ENCODE results near the gene PCSK4. TPM values are rescaled to one million over a fixed set of nuclear protein-coding genes. Genes with fewer than 3 reads are reported as not detected.

PCSK4 gene
- total and polyA plus RNA-seq, 2 of the 13 experiments (the other 11 are each of a cell fraction or from before 2014, with no cell fraction given): 2.0 to 2.7 TPM

DNA sequence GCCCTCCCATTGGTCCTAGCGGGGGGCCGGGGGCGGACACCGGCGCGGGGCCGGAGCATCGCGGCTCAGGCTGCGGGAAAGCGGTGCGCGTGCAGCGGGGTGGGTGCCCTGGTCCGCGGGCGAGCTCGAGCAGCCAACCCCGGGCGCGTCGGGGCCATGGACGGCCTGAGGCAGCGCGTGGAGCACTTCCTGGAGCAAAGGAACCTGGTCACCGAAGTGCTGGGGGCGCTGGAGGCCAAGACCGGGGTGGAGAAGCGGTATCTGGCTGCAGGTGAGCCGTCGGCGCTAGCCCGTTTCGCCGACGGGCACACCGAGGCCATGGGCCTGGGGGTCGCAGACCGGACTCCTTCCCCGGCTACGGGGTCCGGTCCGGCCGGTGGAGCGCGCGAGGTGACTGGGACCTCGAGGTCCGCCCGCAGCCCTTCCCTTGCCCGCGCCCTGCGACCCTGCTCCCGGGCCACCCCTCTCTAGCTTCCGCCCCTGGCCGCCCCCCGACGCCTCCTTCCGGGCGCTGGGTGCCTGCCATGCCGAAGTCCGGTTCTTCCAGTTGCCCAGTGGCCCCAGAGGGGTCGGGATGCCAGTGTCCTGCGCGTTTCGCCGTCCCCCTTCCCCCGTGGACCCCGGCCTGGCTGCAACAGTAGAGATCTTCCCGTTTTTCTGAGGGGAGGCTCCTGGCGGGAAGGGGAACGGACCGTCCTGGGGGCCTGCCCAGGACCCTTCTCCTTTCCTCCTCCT lies 1.1 kb upstream of the PCSK4 start, which contains the start of gene REEP6 (continued):
- TF ChIP-seq ZNF557 (CRISPR knock-in tag; IDR thresholded peaks at IDR 0.05) (no peak), ZNF562 (CRISPR knock-in tag; IDR thresholded peaks at IDR 0.05; ENCODE audit: borderline replicate concordance) (no peak), FOXK1 (CRISPR knock-in tag; IDR thresholded peaks at IDR 0.05; ENCODE audit: borderline replicate concordance, low read depth) (no peak), KAT2B (IDR thresholded peaks at IDR 0.05; ENCODE audit: borderline replicate concordance, low read depth, low read length) (no peak), PRPF4 (IDR thresholded peaks at IDR 0.05; ENCODE audit: low read depth, low read length, poor library complexity, severe bottlenecking) (no peak), GABPB1 (CRISPR knock-in tag; IDR thresholded peaks at IDR 0.05) (peak; percentile 57; the same call in 1 of the 2 replicates), NRL (CRISPR knock-in tag; IDR thresholded peaks at IDR 0.05; ENCODE audit: borderline replicate concordance) (peak; percentile 26; the same call in 1 of the 2 replicates), ZNF891 (CRISPR knock-in tag; IDR thresholded peaks at IDR 0.05) (peak; percentile 79; the same call in 1 of the 2 replicates), ZNF563 (CRISPR knock-in tag; IDR thresholded peaks at IDR 0.05) (peak; percentile 75; the same call in 1 of the 2 replicates), HHEX (CRISPR knock-in tag; IDR thresholded peaks at IDR 0.05) (no peak), ZNF317 (CRISPR knock-in tag; IDR thresholded peaks at IDR 0.05) (no peak), RAD21 (CRISPR knock-in tag; IDR thresholded peaks at IDR 0.05) (peak; percentile 72), ZFP82 (CRISPR knock-in tag; IDR thresholded peaks at IDR 0.05; ENCODE audit: borderline replicate concordance) (0 out of 2 replicates have a peak, but pooled peaks have one; percentile 76), PHF8 (CRISPR knock-in tag; IDR thresholded peaks at IDR 0.05) (peak; percentile 47; the same call in 1 of the 2 replicates), ZNF431 (CRISPR knock-in tag; IDR thresholded peaks at IDR 0.05; ENCODE audit: borderline replicate concordance, low read depth) (0 out of 2 replicates have a peak, but pooled peaks have one; percentile 61)
- TF ChIP-seq, protein P1, sequence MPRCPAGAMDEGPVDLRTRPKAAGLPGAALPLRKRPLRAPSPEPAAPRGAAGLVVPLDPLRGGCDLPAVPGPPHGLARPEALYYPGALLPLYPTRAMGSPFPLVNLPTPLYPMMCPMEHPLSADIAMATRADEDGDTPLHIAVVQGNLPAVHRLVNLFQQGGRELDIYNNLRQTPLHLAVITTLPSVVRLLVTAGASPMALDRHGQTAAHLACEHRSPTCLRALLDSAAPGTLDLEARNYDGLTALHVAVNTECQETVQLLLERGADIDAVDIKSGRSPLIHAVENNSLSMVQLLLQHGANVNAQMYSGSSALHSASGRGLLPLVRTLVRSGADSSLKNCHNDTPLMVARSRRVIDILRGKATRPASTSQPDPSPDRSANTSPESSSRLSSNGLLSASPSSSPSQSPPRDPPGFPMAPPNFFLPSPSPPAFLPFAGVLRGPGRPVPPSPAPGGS (CRISPR knock-in tag; IDR thresholded peaks at IDR 0.05): peak; percentile 82; the same call in 1 of the 2 replicates
- TF ChIP-seq, protein P2, sequence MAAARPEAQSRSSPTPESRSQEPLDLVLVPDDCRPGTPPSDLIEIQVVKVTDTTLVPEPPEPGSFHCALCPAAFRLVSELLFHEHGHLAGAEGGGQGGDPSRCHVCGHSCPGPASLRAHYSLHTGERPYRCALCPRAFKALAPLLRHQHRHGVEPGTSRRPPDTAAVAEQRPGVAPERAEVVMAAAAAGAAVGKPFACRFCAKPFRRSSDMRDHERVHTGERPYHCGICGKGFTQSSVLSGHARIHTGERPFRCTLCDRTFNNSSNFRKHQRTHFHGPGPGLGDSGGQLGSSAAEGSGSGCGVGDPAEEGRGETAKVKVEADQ (CRISPR knock-in tag; IDR thresholded peaks at IDR 0.05; ENCODE audit: borderline replicate concordance): 0 out of 2 replicates have a peak, but pooled peaks have one; percentile 48
- TF ChIP-seq, protein P3, sequence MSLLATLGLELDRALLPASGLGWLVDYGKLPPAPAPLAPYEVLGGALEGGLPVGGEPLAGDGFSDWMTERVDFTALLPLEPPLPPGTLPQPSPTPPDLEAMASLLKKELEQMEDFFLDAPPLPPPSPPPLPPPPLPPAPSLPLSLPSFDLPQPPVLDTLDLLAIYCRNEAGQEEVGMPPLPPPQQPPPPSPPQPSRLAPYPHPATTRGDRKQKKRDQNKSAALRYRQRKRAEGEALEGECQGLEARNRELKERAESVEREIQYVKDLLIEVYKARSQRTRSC (CRISPR knock-in tag; IDR thresholded peaks at IDR 0.05; ENCODE audit: low read depth): no peak
- TF ChIP-seq, protein P4, sequence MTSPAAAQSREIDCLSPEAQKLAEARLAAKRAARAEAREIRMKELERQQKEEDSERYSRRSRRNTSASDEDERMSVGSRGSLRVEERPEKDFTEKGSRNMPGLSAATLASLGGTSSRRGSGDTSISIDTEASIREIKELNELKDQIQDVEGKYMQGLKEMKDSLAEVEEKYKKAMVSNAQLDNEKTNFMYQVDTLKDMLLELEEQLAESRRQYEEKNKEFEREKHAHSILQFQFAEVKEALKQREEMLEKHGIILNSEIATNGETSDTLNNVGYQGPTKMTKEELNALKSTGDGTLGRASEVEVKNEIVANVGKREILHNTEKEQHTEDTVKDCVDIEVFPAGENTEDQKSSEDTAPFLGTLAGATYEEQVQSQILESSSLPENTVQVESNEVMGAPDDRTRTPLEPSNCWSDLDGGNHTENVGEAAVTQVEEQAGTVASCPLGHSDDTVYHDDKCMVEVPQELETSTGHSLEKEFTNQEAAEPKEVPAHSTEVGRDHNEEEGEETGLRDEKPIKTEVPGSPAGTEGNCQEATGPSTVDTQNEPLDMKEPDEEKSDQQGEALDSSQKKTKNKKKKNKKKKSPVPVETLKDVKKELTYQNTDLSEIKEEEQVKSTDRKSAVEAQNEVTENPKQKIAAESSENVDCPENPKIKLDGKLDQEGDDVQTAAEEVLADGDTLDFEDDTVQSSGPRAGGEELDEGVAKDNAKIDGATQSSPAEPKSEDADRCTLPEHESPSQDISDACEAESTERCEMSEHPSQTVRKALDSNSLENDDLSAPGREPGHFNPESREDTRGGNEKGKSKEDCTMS (CRISPR knock-in tag; conservative IDR thresholded peaks at IDR 0.05): no peak
- TF ChIP-seq, protein P5, sequence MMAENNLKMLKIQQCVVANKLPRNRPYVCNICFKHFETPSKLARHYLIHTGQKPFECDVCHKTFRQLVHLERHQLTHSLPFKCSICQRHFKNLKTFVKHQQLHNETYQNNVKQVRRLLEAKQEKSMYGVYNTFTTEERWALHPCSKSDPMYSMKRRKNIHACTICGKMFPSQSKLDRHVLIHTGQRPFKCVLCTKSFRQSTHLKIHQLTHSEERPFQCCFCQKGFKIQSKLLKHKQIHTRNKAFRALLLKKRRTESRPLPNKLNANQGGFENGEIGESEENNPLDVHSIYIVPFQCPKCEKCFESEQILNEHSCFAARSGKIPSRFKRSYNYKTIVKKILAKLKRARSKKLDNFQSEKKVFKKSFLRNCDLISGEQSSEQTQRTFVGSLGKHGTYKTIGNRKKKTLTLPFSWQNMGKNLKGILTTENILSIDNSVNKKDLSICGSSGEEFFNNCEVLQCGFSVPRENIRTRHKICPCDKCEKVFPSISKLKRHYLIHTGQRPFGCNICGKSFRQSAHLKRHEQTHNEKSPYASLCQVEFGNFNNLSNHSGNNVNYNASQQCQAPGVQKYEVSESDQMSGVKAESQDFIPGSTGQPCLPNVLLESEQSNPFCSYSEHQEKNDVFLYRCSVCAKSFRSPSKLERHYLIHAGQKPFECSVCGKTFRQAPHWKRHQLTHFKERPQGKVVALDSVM (CRISPR knock-in tag; IDR thresholded peaks at IDR 0.05): peak; percentile 52; the same call in 1 of the 2 replicates

All from HepG2 (cell line).